H1 (cell line): ENCODE measurements around the gene TIE1. TPM values are rescaled to one million over a fixed set of nuclear protein-coding genes. Genes with fewer than 3 reads are reported as not detected.

ENCODE experiments used
- ASH2L ChIP-seq: fragments of 200-600, 300-600 bp; sonication (generic); IDR thresholded peaks from one replicate; pipeline ENCODE4 v1.7.1; 2017; ENCODE audit warnings: low read length
- BACH1 ChIP-seq: IDR thresholded peaks from 2 replicates; pipeline ENCODE4 v1.6.1; 2012; ENCODE audit warnings: low read length, improper control_type of control experiment
- BRCA1 ChIP-seq: IDR thresholded peaks from 2 replicates; pipeline ENCODE4 v1.6.1; 2012; ENCODE audit warnings: low read depth, low read length, improper control_type of control experiment
- CHD1 ChIP-seq: IDR thresholded peaks from 2 replicates; pipeline ENCODE4 v1.6.1; 2012; ENCODE audit warnings: low read depth, low read length, improper control_type of control experiment
- EGR1 ChIP-seq: IDR thresholded peaks from 2 replicates; pipeline ENCODE4 v1.6.1; 2011; ENCODE audit warnings: low read depth, low read length, borderline replicate concordance
- FOSL1 ChIP-seq: IDR thresholded peaks from 2 replicates; pipeline ENCODE4 v1.6.1; 2011; ENCODE audit warnings: mild to moderate bottlenecking, low read depth, low read length, moderate library complexity; ENCODE audit not compliant: insufficient read depth
- KDM5A ChIP-seq: fragments of 200-600 bp; IDR thresholded peaks from 2 replicates; pipeline ENCODE4 v1.7.1; 2012; ENCODE audit warnings: mild to moderate bottlenecking, low read length, inconsistent platforms, mixed read lengths
- polyA plus RNA-seq, 7 experiments: library from polyadenylated mRNA; depleted of rRNA in 3 of 7; stranded (reverse) in 5 of 7; unstranded in 2 of 7; fragments of >200 nt in 5 of 7; fragments of 200-250 nt in 2 of 7; gene quantifications; 1 replicate in 5 of 7; 2 replicates in 1 of 7; 4 replicates in 1 of 7; pipeline versions ENCODE4 v1.2.1 to v1.2.3, GENCODE V29; 2011 to 2013; ENCODE audit warnings: missing spikeins in 2 of 7, mixed read lengths in 2 of 7
- total RNA-seq: library from RNA; stranded (reverse); fragmentation: NEBNext Ultra II Directional; extraction: Animal tissue kit (Norgen Biotek cat#: 25700); gene quantifications from 2 replicates; pipeline ENCODE4 v1.2.1, GENCODE V29; 2021

Gene TIE1
- total and polyA plus RNA-seq, 2 of the 8 experiments (the other 6 are each of a cell fraction or from before 2014, with no cell fraction given) = 0.74 to 2.2 TPM

DNA sequence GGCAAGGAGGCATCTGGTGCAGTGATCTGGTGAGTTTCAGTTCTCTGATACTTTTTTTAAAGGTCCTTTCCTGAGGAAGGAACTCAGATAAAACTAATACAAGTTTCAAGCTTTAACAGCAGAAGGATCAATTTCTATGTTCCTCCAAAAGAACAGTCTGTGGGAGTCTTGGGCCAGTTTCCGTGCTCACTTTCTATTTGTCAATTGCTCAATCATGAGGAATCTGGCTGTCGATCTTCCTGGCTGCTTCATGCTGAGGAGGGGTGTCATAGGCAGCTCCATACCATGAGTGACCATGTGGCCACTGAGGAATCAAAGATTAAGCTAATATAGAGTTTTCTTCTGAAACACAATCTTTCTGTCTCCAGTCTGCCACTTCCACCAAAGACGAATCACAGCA lies 42.4 kb upstream of the TIE1 start (continued):
- TF ChIP-seq BRCA1 = no peak
- TF ChIP-seq ASH2L = no peak
- TF ChIP-seq FOSL1 = no peak
- no peak for TF ChIP-seq EGR1
- no peak for TF ChIP-seq BACH1
- no peak for TF ChIP-seq KDM5A
- TF ChIP-seq CHD1 = no peak
